Stimulated activated CD4-positive, alpha-beta T cell treated with anti-CD3 and anti-CD28 coated beads, TNF-alpha, amount 100 ng/mL, for 48 hours (primary cell): Measurements from ENCODE around the gene RGR.
A peak's percentile ranks its signal among the peaks of the same experiment; 100 is the strongest.

Experiments used
- DNase-seq, 3 donors: peaks; one replicate each; pipeline ENCODE4 v3.0.0-alpha.2; 2020; ENCODE audit warnings: low read depth in 3 of 3

RGR gene

GRCh38 chr10:84294766-84295447 is 50.1 kb downstream of the RGR start:
- no peak for DNase-seq

GRCh38 chr10:84296091-84296981 is 51.5 kb downstream of the RGR start:
- DNase-seq, result no peak

DNA sequence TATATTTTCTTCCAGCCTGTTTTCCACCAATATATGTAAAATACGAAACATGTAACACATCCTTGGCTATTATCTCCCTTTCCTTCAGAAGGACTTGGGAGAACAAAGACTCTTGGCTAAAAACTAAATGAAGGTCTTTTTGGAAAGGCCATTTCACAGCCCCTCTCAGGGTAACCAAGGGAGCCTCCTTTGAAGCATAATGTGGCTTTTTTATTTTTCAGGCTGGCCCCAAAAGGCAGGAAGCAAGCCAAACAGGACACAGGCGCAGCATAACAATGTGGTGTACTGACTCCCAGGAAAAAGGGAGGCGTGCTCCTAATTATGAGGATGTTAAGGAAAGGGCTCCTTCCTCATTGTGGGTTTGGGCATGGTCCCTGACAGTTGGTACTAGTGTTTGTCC is 53.2 kb downstream of the RGR start:
- no peak for DNase-seq

GRCh38 chr10:84302223-84302622 is 57.4 kb downstream of the RGR start:
- DNase-seq, result no peak

- DNase-seq, result no peak
Measured at GRCh38 chr10:84306751-84307384, 62.0 kb downstream of the RGR start.

- DNase-seq, result no peak
Measured at GRCh38 chr10:84308021-84308420, 63.2 kb downstream of the RGR start.

DNA sequence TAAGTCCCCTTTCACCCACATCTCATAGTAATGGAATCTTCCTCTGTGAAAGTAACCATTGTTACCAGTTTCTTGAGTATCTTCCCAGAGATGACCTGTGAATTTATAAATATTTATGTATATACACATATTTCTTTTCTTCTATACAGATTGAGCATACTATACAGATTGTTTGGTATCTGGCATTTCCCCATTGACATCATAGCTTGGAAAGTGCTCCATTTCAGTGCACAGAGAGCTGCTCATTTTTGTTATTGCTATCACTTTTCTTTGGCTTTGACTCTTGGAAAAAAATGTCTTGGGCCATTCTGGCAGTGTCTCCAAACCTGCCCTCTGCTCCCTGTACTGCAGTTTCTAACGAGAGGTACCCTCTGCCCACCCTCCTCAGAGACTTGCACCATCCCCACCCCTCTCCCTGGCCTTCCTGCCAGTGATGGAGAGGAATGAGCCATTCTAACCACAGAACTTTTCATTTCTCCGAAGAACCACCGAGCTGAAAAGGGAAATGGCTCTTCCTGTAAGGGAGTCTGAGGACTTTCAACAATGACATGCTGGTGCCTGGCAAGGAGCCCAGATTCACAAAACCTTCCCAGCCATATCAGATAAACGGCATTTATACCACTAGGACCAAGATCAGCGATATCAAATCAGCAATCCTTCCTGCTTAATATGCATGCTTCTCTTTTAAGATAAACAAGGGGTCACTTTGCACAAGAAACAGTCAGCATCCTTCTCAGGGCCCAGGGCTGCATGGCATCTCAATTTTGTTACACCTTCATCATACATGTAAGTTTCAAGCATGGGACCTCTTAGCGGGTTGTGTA is 63.8 kb downstream of the RGR start:
- DNase-seq, result peak in 2 of 3 donors; percentile 16 to 33
